ENCODE measurements around the gene RBMS3. TPM values are rescaled to one million over a fixed set of nuclear protein-coding genes. Genes with fewer than 3 reads are reported as not detected.

Gene RBMS3
- total and polyA plus RNA-seq, 2 experiments from 2014 or later, result 3.2 to 7.4 TPM

DNA sequence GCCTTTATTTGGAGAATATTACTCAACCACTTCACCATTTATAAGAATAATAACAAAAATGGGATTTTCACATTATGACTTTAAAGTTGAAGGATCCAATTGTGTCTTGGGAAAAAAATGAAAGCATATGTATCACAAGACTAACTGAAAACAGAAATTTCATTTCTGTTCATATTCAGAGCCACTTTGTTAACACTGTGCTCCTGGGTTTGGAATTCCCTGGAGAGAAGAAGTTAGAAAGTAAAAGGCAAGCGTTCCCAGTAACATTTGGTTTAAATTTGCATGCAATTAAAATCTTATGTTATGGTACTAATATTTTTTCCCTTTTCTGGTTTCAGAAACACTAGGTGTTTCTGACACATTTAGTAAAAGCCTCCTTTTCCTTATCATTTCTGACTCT, 230.8 kb downstream of the RBMS3 start:
- Mint-ChIP-seq H3K4me1 (peaks cover 27% of the 10 kb centered on the region), H3K36me3 (ENCODE audit: low read depth) (peaks cover 6% of the 10 kb centered on the region; the same call in 1 of the 3 replicates), H3K27ac (no peak overlapping the region), H3K27me3 (ENCODE audit: insufficient read depth, low read depth, poor library complexity) (no peaks in the 10 kb centered on the region), H3K4me3 (no peak overlapping the region), H3K9me3 (no peaks in the 10 kb centered on the region)
- peaks cover 21% of the 10 kb centered on the region for H3K4me1 ChIP-seq (ENCODE audit: insufficient read depth)
- TF ChIP-seq NANOG (IDR thresholded peaks at IDR 0.05; ENCODE audit: borderline replicate concordance) (no peak), STAT1 (IDR thresholded peaks at IDR 0.05; ENCODE audit: unreplicated experiment) (no peak), EZH2 (IDR thresholded peaks at IDR 0.05; ENCODE audit: low read depth, unreplicated experiment) (no peak), POLR2AphosphoS5 (IDR thresholded peaks at IDR 0.05; ENCODE audit: low read depth) (no peak), JUNB (IDR thresholded peaks at IDR 0.05; ENCODE audit: unreplicated experiment) (no peak), CREB1 (CRISPR knock-in tag; IDR thresholded peaks at IDR 0.05; ENCODE audit: low read depth) (no peak), EZH2phosphoT487 (IDR thresholded peaks at IDR 0.05; ENCODE audit: unreplicated experiment) (no peak), ZNF114 (CRISPR knock-in tag; IDR thresholded peaks at IDR 0.05) (no peak)
- TF ChIP-seq, protein P1, sequence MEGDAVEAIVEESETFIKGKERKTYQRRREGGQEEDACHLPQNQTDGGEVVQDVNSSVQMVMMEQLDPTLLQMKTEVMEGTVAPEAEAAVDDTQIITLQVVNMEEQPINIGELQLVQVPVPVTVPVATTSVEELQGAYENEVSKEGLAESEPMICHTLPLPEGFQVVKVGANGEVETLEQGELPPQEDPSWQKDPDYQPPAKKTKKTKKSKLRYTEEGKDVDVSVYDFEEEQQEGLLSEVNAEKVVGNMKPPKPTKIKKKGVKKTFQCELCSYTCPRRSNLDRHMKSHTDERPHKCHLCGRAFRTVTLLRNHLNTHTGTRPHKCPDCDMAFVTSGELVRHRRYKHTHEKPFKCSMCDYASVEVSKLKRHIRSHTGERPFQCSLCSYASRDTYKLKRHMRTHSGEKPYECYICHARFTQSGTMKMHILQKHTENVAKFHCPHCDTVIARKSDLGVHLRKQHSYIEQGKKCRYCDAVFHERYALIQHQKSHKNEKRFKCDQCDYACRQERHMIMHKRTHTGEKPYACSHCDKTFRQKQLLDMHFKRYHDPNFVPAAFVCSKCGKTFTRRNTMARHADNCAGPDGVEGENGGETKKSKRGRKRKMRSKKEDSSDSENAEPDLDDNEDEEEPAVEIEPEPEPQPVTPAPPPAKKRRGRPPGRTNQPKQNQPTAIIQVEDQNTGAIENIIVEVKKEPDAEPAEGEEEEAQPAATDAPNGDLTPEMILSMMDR (conservative IDR thresholded peaks at IDR 0.05; ENCODE audit: low read depth in 2 of 2), result no peak
- TF ChIP-seq, protein P2, sequence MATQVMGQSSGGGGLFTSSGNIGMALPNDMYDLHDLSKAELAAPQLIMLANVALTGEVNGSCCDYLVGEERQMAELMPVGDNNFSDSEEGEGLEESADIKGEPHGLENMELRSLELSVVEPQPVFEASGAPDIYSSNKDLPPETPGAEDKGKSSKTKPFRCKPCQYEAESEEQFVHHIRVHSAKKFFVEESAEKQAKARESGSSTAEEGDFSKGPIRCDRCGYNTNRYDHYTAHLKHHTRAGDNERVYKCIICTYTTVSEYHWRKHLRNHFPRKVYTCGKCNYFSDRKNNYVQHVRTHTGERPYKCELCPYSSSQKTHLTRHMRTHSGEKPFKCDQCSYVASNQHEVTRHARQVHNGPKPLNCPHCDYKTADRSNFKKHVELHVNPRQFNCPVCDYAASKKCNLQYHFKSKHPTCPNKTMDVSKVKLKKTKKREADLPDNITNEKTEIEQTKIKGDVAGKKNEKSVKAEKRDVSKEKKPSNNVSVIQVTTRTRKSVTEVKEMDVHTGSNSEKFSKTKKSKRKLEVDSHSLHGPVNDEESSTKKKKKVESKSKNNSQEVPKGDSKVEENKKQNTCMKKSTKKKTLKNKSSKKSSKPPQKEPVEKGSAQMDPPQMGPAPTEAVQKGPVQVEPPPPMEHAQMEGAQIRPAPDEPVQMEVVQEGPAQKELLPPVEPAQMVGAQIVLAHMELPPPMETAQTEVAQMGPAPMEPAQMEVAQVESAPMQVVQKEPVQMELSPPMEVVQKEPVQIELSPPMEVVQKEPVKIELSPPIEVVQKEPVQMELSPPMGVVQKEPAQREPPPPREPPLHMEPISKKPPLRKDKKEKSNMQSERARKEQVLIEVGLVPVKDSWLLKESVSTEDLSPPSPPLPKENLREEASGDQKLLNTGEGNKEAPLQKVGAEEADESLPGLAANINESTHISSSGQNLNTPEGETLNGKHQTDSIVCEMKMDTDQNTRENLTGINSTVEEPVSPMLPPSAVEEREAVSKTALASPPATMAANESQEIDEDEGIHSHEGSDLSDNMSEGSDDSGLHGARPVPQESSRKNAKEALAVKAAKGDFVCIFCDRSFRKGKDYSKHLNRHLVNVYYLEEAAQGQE (IDR thresholded peaks at IDR 0.05; ENCODE audit: unreplicated experiment), result no peak
- TF ChIP-seq, protein P3, sequence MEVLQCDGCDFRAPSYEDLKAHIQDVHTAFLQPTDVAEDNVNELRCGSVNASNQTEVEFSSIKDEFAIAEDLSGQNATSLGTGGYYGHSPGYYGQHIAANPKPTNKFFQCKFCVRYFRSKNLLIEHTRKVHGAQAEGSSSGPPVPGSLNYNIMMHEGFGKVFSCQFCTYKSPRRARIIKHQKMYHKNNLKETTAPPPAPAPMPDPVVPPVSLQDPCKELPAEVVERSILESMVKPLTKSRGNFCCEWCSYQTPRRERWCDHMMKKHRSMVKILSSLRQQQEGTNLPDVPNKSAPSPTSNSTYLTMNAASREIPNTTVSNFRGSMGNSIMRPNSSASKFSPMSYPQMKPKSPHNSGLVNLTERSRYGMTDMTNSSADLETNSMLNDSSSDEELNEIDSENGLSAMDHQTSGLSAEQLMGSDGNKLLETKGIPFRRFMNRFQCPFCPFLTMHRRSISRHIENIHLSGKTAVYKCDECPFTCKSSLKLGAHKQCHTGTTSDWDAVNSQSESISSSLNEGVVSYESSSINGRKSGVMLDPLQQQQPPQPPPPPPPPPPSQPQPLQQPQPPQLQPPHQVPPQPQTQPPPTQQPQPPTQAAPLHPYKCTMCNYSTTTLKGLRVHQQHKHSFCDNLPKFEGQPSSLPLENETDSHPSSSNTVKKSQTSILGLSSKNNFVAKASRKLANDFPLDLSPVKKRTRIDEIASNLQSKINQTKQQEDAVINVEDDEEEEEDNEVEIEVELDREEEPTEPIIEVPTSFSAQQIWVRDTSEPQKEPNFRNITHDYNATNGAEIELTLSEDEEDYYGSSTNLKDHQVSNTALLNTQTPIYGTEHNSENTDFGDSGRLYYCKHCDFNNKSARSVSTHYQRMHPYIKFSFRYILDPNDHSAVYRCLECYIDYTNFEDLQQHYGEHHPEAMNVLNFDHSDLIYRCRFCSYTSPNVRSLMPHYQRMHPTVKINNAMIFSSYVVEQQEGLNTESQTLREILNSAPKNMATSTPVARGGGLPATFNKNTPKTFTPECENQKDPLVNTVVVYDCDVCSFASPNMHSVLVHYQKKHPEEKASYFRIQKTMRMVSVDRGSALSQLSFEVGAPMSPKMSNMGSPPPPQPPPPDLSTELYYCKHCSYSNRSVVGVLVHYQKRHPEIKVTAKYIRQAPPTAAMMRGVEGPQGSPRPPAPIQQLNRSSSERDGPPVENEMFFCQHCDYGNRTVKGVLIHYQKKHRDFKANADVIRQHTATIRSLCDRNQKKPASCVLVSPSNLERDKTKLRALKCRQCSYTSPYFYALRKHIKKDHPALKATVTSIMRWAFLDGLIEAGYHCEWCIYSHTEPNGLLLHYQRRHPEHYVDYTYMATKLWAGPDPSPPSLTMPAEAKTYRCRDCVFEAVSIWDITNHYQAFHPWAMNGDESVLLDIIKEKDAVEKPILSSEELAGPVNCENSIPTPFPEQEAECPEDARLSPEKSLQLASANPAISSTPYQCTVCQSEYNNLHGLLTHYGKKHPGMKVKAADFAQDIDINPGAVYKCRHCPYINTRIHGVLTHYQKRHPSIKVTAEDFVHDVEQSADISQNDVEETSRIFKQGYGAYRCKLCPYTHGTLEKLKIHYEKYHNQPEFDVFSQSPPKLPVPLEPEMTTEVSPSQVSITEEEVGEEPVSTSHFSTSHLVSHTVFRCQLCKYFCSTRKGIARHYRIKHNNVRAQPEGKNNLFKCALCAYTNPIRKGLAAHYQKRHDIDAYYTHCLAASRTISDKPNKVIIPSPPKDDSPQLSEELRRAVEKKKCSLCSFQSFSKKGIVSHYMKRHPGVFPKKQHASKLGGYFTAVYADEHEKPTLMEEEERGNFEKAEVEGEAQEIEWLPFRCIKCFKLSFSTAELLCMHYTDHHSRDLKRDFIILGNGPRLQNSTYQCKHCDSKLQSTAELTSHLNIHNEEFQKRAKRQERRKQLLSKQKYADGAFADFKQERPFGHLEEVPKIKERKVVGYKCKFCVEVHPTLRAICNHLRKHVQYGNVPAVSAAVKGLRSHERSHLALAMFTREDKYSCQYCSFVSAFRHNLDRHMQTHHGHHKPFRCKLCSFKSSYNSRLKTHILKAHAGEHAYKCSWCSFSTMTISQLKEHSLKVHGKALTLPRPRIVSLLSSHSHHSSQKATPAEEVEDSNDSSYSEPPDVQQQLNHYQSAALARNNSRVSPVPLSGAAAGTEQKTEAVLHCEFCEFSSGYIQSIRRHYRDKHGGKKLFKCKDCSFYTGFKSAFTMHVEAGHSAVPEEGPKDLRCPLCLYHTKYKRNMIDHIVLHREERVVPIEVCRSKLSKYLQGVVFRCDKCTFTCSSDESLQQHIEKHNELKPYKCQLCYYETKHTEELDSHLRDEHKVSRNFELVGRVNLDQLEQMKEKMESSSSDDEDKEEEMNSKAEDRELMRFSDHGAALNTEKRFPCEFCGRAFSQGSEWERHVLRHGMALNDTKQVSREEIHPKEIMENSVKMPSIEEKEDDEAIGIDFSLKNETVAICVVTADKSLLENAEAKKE (CRISPR knock-in tag; IDR thresholded peaks at IDR 0.05), result no peak
- TF ChIP-seq, protein P4, sequence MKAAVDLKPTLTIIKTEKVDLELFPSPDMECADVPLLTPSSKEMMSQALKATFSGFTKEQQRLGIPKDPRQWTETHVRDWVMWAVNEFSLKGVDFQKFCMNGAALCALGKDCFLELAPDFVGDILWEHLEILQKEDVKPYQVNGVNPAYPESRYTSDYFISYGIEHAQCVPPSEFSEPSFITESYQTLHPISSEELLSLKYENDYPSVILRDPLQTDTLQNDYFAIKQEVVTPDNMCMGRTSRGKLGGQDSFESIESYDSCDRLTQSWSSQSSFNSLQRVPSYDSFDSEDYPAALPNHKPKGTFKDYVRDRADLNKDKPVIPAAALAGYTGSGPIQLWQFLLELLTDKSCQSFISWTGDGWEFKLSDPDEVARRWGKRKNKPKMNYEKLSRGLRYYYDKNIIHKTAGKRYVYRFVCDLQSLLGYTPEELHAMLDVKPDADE (IDR thresholded peaks at IDR 0.05), result no peak
- no peaks in the 10 kb centered on the region for H3K27me3 ChIP-seq (ENCODE audit: insufficient read depth)
- no peak overlapping the region for H3K4me3 ChIP-seq
- no peak for DNase-seq (ENCODE audit: low spot score)
- H4K20me1 ChIP-seq (replicated peaks; ENCODE audit: insufficient read depth), result no peaks in the 10 kb centered on the region
- no peak overlapping the region for H2AFZ ChIP-seq
- H3K9me2 ChIP-seq (ENCODE audit: insufficient read depth), result no peaks in the 10 kb centered on the region
- ATAC-seq, result no peak
- H3K79me2 ChIP-seq (replicated peaks; ENCODE audit: insufficient read depth), result no peaks in the 10 kb centered on the region
- no peaks in the 10 kb centered on the region for H3K36me3 ChIP-seq (ENCODE audit: insufficient read depth)
- H3K27ac ChIP-seq (ENCODE audit: low read depth), result no peak overlapping the region
- no peaks in the 10 kb centered on the region for H3F3A ChIP-seq (replicated peaks; ENCODE audit: low read depth)
- no peak overlapping the region for H3K4me2 ChIP-seq
